HEK293 (cell line): ENCODE data around the gene PLEKHG3.
A peak's percentile ranks its signal among the peaks of the same experiment; 100 is the strongest.

Source experiments
- BCL6B ChIP-seq: fragments of 450-650 bp; formaldehyde crosslinking; IDR thresholded peaks from 2 replicates; pipeline ENCODE4 v1.5.1; 2017; ENCODE audit warnings: missing biosample characterization, missing genetic modification characterization
- ELK4 ChIP-seq: IDR thresholded peaks from 2 replicates; pipeline ENCODE4 v1.6.1; 2011; ENCODE audit warnings: mild to moderate bottlenecking, low read depth, low read length, borderline replicate concordance
- KLF1 ChIP-seq: fragments of 450-650 bp; formaldehyde crosslinking; IDR thresholded peaks from 2 replicates; pipeline ENCODE4 v1.5.1; 2016; ENCODE audit warnings: missing biosample characterization, missing genetic modification characterization
- KLF9 ChIP-seq: fragments of 450-650 bp; formaldehyde crosslinking; IDR thresholded peaks from 2 replicates; pipeline ENCODE4 v1.5.1; 2016; ENCODE audit warnings: missing biosample characterization, missing genetic modification characterization, low read depth
- PBX3 ChIP-seq: sonication (generic); formaldehyde crosslinking; IDR thresholded peaks from 2 replicates; pipeline ENCODE4 v1.8.1; 2022; ENCODE audit warnings: mild to moderate bottlenecking, moderate library complexity, missing genetic modification reagents
- RBAK ChIP-seq: fragments of 450-650 bp; formaldehyde crosslinking; IDR thresholded peaks from 2 replicates; pipeline ENCODE4 v1.5.1; 2016; ENCODE audit warnings: missing biosample characterization, missing genetic modification characterization
- SALL2 ChIP-seq: fragments of 450-650 bp; formaldehyde crosslinking; IDR thresholded peaks from 2 replicates; pipeline ENCODE4 v1.5.0; 2017; ENCODE audit warnings: missing biosample characterization, mild to moderate bottlenecking, missing genetic modification characterization, borderline replicate concordance
- TCF7L2 ChIP-seq: IDR thresholded peaks from 2 replicates; pipeline ENCODE4 v1.6.1; 2011; ENCODE audit warnings: low read depth, mild to moderate bottlenecking, inconsistent platforms, low read length, moderate library complexity, borderline replicate concordance
- ZIC2 ChIP-seq: fragments of 450-650 bp; formaldehyde crosslinking; IDR thresholded peaks from 2 replicates; pipeline ENCODE4 v1.5.1; 2016; ENCODE audit warnings: missing biosample characterization, missing genetic modification characterization
- ZNF2 ChIP-seq: fragments of 450-650 bp; formaldehyde crosslinking; IDR thresholded peaks from 2 replicates; pipeline ENCODE4 v1.5.1; 2016; ENCODE audit warnings: missing biosample characterization, missing genetic modification characterization
- ZNF239 ChIP-seq: fragments of 450-650 bp; formaldehyde crosslinking; IDR thresholded peaks from 2 replicates; pipeline ENCODE4 v1.5.1; 2016; ENCODE audit warnings: missing biosample characterization, missing genetic modification characterization
- ZNF274 ChIP-seq, 2 experiments: fragments of 200-500 bp in 1 of 2; fragments of 450-650 bp in 1 of 2; sonication (Bioruptor generic) in 1 of 2; formaldehyde crosslinking in 1 of 2; IDR thresholded peaks; 2 replicates each; pipeline versions ENCODE4 v1.5.1 to v1.6.1; 2014 to 2016; ENCODE audit warnings: borderline replicate concordance in 1 of 2, inconsistent platforms in 1 of 2, low read length in 1 of 2, missing biosample characterization in 1 of 2, missing genetic modification characterization in 1 of 2
- ZNF292 ChIP-seq: fragments of 450-650 bp; formaldehyde crosslinking; IDR thresholded peaks from 2 replicates; pipeline ENCODE4 v1.5.1; 2016; ENCODE audit warnings: low read depth, missing biosample characterization, missing genetic modification characterization, borderline replicate concordance
- ZNF324 ChIP-seq: fragments of 450-650 bp; formaldehyde crosslinking; IDR thresholded peaks from 2 replicates; pipeline ENCODE4 v1.5.1; 2016; ENCODE audit warnings: missing biosample characterization, missing genetic modification characterization
- ZNF335 ChIP-seq: fragments of 450-650 bp; formaldehyde crosslinking; conservative IDR thresholded peaks from 2 replicates; pipeline ENCODE4 v1.5.1; 2016; ENCODE audit warnings: missing biosample characterization, missing genetic modification characterization
- ZNF501 ChIP-seq: fragments of 450-650 bp; formaldehyde crosslinking; IDR thresholded peaks from 2 replicates; pipeline ENCODE4 v1.5.1; 2016; ENCODE audit warnings: missing biosample characterization, missing genetic modification characterization
- ZNF548 ChIP-seq: fragments of 450-650 bp; formaldehyde crosslinking; IDR thresholded peaks from 2 replicates; pipeline ENCODE4 v1.5.1; 2016; ENCODE audit warnings: missing biosample characterization, missing genetic modification characterization
- ZNF621 ChIP-seq: fragments of 450-650 bp; formaldehyde crosslinking; IDR thresholded peaks from 2 replicates; pipeline ENCODE4 v1.5.1; 2017; ENCODE audit warnings: missing biosample characterization, missing genetic modification characterization
- ZNF654 ChIP-seq: fragments of 450-650 bp; formaldehyde crosslinking; IDR thresholded peaks from 2 replicates; pipeline ENCODE4 v1.5.1; 2016; ENCODE audit warnings: low read depth, missing biosample characterization, missing genetic modification characterization
- ZNF670 ChIP-seq: fragments of 450-650 bp; formaldehyde crosslinking; IDR thresholded peaks from 2 replicates; pipeline ENCODE4 v1.5.1; 2016; ENCODE audit warnings: missing biosample characterization, missing genetic modification characterization, low read depth
- ZNF701 ChIP-seq: fragments of 450-650 bp; formaldehyde crosslinking; IDR thresholded peaks from 2 replicates; pipeline ENCODE4 v1.5.1; 2016; ENCODE audit warnings: missing biosample characterization, missing genetic modification characterization
- ZNF747 ChIP-seq: fragments of 450-650 bp; formaldehyde crosslinking; IDR thresholded peaks from 2 replicates; pipeline ENCODE4 v1.5.1; 2016; ENCODE audit warnings: missing biosample characterization, missing genetic modification characterization
- ZSCAN18 ChIP-seq: fragments of 450-650 bp; formaldehyde crosslinking; IDR thresholded peaks from 2 replicates; pipeline ENCODE4 v1.5.1; 2016; ENCODE audit warnings: missing biosample characterization, missing genetic modification characterization
- ZSCAN30 ChIP-seq: fragments of 450-650 bp; IDR thresholded peaks from 2 replicates; pipeline ENCODE4 v1.5.1; 2018; ENCODE audit warnings: missing biosample characterization, mild to moderate bottlenecking, missing genetic modification characterization, moderate library complexity
- TF ChIP-seq, protein P1 (sequence below): fragments of 450-650 bp; formaldehyde crosslinking; IDR thresholded peaks from 2 replicates; pipeline ENCODE4 v1.5.1; 2016; ENCODE audit warnings: missing biosample characterization, missing genetic modification characterization
- TF ChIP-seq, protein P2 (sequence below): fragments of 450-650 bp; formaldehyde crosslinking; IDR thresholded peaks from 2 replicates; pipeline ENCODE4 v1.5.1; 2016; ENCODE audit warnings: missing biosample characterization, missing genetic modification characterization

PLEKHG3 gene

GRCh38 chr14:64762044-64763034 is 58.1 kb downstream of the PLEKHG3 start (continued):
- TF ChIP-seq BCL6B (tag by site-specific recombination) = no peak
- no peak for TF ChIP-seq ZSCAN18 (tag by site-specific recombination)
- no peak for TF ChIP-seq ZNF747 (tag by site-specific recombination)
- TF ChIP-seq ZNF2 (tag by site-specific recombination) = no peak
- TF ChIP-seq ZSCAN30 (tag by site-specific recombination) = no peak; the same call in 1 of the 2 replicates
- no peak for TF ChIP-seq PBX3 (CRISPR knock-in tag)
- TF ChIP-seq, protein P1, sequence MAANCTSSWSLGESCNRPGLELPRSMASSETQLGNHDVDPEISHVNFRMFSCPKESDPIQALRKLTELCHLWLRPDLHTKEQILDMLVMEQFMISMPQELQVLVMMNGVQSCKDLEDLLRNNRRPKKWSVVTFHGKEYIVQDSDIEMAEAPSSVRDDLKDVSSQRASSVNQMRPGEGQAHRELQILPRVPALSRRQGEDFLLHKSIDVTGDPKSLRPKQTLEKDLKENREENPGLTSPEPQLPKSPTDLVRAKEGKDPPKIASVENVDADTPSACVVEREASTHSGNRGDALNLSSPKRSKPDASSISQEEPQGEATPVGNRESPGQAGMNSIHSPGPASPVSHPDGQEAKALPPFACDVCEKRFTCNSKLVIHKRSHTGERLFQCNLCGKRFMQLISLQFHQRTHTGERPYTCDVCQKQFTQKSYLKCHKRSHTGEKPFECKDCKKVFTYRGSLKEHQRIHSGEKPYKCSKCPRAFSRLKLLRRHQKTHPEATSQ = no peak
- no peak for TF ChIP-seq RBAK (tag by site-specific recombination)
- no peak for TF ChIP-seq SALL2 (tag by site-specific recombination)
- TF ChIP-seq KLF9 (tag by site-specific recombination) = peak; percentile 71
- TF ChIP-seq, protein P2, sequence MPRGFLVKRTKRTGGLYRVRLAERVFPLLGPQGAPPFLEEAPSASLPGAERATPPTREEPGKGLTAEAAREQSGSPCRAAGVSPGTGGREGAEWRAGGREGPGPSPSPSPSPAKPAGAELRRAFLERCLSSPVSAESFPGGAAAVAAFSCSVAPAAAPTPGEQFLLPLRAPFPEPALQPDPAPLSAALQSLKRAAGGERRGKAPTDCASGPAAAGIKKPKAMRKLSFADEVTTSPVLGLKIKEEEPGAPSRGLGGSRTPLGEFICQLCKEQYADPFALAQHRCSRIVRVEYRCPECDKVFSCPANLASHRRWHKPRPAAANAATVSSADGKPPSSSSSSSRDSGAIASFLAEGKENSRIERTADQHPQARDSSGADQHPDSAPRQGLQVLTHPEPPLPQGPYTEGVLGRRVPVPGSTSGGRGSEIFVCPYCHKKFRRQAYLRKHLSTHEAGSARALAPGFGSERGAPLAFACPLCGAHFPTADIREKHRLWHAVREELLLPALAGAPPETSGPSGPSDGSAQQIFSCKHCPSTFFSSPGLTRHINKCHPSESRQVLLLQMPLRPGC (tag by site-specific recombination) = no peak
- no peak for TF ChIP-seq ZNF621 (tag by site-specific recombination)
- TF ChIP-seq ZNF274 (IDR thresholded peaks at IDR 0.05; ENCODE audit: low read length) = no peak
- TF ChIP-seq ZNF274 (tag by site-specific recombination; IDR thresholded peaks at IDR 0.05; ENCODE audit: borderline replicate concordance) = no peak
- TF ChIP-seq ELK4 = no peak
- TF ChIP-seq KLF1 (tag by site-specific recombination) = 0 out of 2 replicates have a peak, but pooled peaks have one; percentile 6
- no peak for TF ChIP-seq ZNF292 (tag by site-specific recombination)
- TF ChIP-seq ZNF324 = no peak
- TF ChIP-seq ZNF548 = no peak
- TF ChIP-seq ZNF701 = no peak
- TF ChIP-seq ZNF670 (tag by site-specific recombination) = no peak
- TF ChIP-seq ZNF239 (tag by site-specific recombination) = no peak
- no peak for TF ChIP-seq ZNF654 (tag by site-specific recombination)
- peak; percentile 29; the same call in 1 of the 2 replicates for TF ChIP-seq ZNF501
- peak; percentile 98 for TF ChIP-seq ZNF335 (tag by site-specific recombination)
- no peak for TF ChIP-seq TCF7L2
- TF ChIP-seq ZIC2 (tag by site-specific recombination) = peak; percentile 89
